ENCODE data around the gene SPCS2. TPM values are rescaled to one million over a fixed set of nuclear protein-coding genes. Genes with fewer than 3 reads are reported as not detected.

SPCS2 gene
- 216 to 269 TPM (median 229 TPM) in 5 replicates for total RNA-seq (2022; extraction: Qiagen RNA extraction; ENCODE audit: low read depth)

DNA sequence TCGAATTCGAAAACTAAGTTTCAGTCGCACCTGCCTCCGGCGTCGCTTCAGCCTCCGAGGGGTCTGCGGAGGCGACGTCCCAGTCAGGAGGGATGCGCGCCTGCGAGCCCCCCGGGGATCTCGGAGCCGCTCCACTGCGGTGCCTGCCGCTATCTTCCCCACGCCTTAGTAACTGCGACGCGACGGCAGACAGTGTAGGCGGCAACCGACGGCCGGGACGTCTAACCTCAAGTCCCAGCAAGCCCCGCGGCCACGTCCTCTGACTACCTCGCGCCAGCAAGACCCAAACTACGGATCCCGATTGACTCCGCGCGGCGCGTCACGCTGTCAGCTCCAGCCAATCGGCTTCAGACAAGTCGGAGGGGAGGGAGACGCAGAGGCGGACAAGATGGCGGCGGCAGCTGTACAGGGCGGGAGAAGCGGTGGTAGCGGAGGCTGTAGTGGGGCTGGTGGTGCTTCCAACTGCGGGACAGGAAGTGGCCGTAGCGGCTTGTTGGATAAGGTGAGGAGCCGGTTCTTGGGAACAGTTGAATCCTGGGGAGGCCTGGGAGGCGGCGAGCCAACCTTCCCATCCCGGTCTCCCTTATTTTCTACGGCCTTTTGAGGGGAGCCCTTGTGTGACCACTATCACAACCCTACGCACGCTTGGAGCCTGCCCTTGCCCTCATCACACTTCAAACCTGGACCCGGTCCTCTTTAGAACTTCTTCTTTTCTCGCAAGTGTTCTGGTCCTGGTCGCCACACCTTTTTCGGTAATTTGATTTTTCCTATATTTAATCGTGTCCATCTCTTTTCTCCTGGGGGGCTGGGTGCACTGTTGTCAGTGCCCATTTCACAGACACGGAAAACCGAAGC is at the start of gene SPCS2, which contains the start of gene XRRA1:
SPCS2 (plus strand) TSS at position 369 of the 855 bp plus-strand sequence; CDS start at position 389, 20 bp downstream.
XRRA1 (minus strand) TSS at position 194 of the 855 bp plus-strand sequence. CDS start 8,213 bp downstream, outside the sequence.

DNA sequence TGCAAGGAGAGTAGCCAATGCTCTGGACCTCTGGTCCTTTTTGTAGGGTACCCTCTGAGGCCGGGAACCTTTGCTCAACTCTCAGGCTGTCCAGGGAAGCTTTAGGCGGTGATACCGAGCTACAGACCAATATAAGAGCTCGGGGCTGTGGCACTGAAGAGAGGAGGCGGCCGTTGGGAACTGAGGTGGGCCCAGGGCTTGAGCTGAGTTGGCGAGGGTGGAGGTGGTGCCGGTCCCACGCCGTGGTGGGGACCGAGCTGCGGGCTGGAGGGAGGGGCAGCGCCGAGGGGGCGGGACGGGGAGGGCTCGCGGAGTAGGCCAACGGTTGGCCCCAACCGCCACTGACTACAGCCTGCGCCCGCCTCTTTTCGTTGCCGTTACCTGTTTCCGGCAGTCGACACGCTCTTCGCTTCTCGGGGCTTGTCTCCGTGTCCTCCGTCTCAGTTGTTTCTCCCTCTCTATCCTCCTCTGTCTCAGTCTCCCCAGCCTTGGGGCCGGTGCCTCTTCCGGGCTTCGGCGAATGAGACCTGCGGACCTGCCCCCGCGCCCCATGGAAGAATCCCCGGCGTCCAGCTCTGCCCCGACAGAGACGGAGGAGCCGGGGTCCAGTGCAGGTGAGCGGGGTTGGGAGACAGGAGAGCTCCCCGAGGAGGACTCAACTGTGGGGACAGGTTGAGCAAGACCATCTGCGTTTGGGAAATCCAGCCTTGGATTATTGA is 39.6 kb downstream of the SPCS2 start, which contains the start of gene NEU3:
NEU3 (plus strand) TSS at position 393 of the 719 bp plus-strand sequence; CDS start at position 521, 128 bp downstream.

Other genes starting within 250 kb of the SPCS2 start
- 2.2 to 6.3 TPM (median 4.6 TPM) in 5 replicates for gene CHRDL2, start 217.8 kb upstream of the SPCS2 start, total RNA-seq (2022; extraction: Qiagen RNA extraction; ENCODE audit: low read depth)
- 3.7 to 6.0 TPM (median 5.3 TPM) in 5 replicates for gene RNF169, start 200.4 kb upstream of the SPCS2 start, total RNA-seq (2022; extraction: Qiagen RNA extraction; ENCODE audit: low read depth)
- 3.7 to 6.8 TPM (median 6.1 TPM) in 5 replicates for gene XRRA1, start 175 bp upstream of the SPCS2 start, total RNA-seq (2022; extraction: Qiagen RNA extraction; ENCODE audit: low read depth)
- 3.5 to 4.4 TPM (median 3.9 TPM) in 5 replicates for gene NEU3, start 39.7 kb downstream of the SPCS2 start, total RNA-seq (2022; extraction: Qiagen RNA extraction; ENCODE audit: low read depth)
- gene OR2AT4, start 147.6 kb downstream of the SPCS2 start, total RNA-seq (2022; extraction: Qiagen RNA extraction; ENCODE audit: low read depth), result not detected in 5 replicates
- 3.3 to 5.1 TPM (median 4.2 TPM) in 5 replicates for gene SLCO2B1, start 201.8 kb downstream of the SPCS2 start, total RNA-seq (2022; extraction: Qiagen RNA extraction; ENCODE audit: low read depth)

All from A549 treated with ZK216348 at 1 μM for 4 hours (cell line).